WTC11 (cell line): ENCODE measurements around the gene CYP27B1. TPM values are rescaled to one million over a fixed set of nuclear protein-coding genes. Genes with fewer than 3 reads are reported as not detected.
"Not testable (repeated sequence)": the region's sequence is repeated elsewhere in the genome, so short reads cannot be mapped to it uniquely, and the experiment has no call there.

Experiments used
- ATAC-seq: fragments of 200-7000 bp; cut with Tn5 transposase; 2 replicates; pipeline ENCODE4 v1.10.0; 2021; ENCODE audit warnings: mild to moderate bottlenecking, moderate library complexity
- CTCF ChIA-PET: fragments of 300-600 bp; sonication (Branson Sonifier 250); formaldehyde crosslinking; loops from one replicate; lab custom pipeline; 2021; ENCODE audit warnings: antibody characterized with exemption; lab: Charles Lee
- POLR2A ChIA-PET: fragments of 350-600 bp; sonication (Branson Sonifier 250); formaldehyde crosslinking; loops from one replicate; lab custom pipeline; 2021; ENCODE audit warnings: antibody characterized with exemption; lab: Charles Lee
- DNase-seq: peaks from one replicate; pipeline ENCODE4 v3.0.0; 2021; ENCODE audit warnings: low spot score
- H3K27ac Mint-ChIP-seq: 2 replicates; pipeline ENCODE4 v1.8.0; 2021; ENCODE audit warnings: mixed read lengths
- H3K27me3 Mint-ChIP-seq: 2 replicates; pipeline ENCODE4 v1.8.0; 2021; ENCODE audit warnings: low read depth, mild to moderate bottlenecking, moderate library complexity, mixed read lengths
- H3K36me3 Mint-ChIP-seq: 2 replicates; pipeline ENCODE4 v1.8.0; 2021; ENCODE audit warnings: mixed read lengths
- H3K4me1 Mint-ChIP-seq: 2 replicates; pipeline ENCODE4 v1.8.0; 2022; ENCODE audit warnings: mixed read lengths
- H3K4me3 Mint-ChIP-seq: 2 replicates; pipeline ENCODE4 v1.8.0; 2021; ENCODE audit warnings: mild to moderate bottlenecking, moderate library complexity, mixed read lengths
- H3K9me3 Mint-ChIP-seq: 2 replicates; pipeline ENCODE4 v1.8.0; 2021; ENCODE audit warnings: mixed read lengths
- ATF1 ChIP-seq: sonication (generic); formaldehyde crosslinking; IDR thresholded peaks from 2 replicates; pipeline ENCODE4 v1.8.1; 2023; ENCODE audit warnings: mild to moderate bottlenecking, moderate library complexity, missing genetic modification reagents
- ETV6 ChIP-seq: sonication (generic); formaldehyde crosslinking; IDR thresholded peaks from 2 replicates; pipeline ENCODE4 v1.8.1; 2022; ENCODE audit warnings: mild to moderate bottlenecking, missing genetic modification reagents
- GRHL2 ChIP-seq: fragments of 250-450 bp; sonication (Bioruptor Pico); IDR thresholded peaks from 2 replicates; pipeline ENCODE4 v1.8.0; 2022; ENCODE audit warnings: mild to moderate bottlenecking, moderate library complexity; ENCODE audit not compliant: insufficient replicate concordance, severe bottlenecking
- ZNF423 ChIP-seq: fragments of 250-450 bp; sonication (Bioruptor Pico); IDR thresholded peaks from 2 replicates; pipeline ENCODE4 v2.1.2; 2022; ENCODE audit warnings: mild to moderate bottlenecking, moderate library complexity
- total RNA-seq: library from RNA; stranded (reverse); gene quantifications from 3 replicates; pipeline ENCODE4 v1.2.3, GENCODE V29; 2021
- TF ChIP-seq, protein P1 (sequence below): sonication (generic); formaldehyde crosslinking; IDR thresholded peaks from 2 replicates; pipeline ENCODE4 v1.8.0; 2022; ENCODE audit warnings: mild to moderate bottlenecking, missing genetic modification reagents
- TF ChIP-seq, protein P2 (sequence below): sonication (generic); formaldehyde crosslinking; IDR thresholded peaks from 2 replicates; pipeline ENCODE4 v1.8.1; 2023; ENCODE audit warnings: mild to moderate bottlenecking, moderate library complexity, missing genetic modification reagents
- TF ChIP-seq, protein P3 (sequence below): sonication (generic); formaldehyde crosslinking; IDR thresholded peaks from 2 replicates; pipeline ENCODE4 v1.8.0; 2022; ENCODE audit warnings: missing genetic modification reagents
- TF ChIP-seq, protein P4 (sequence below): sonication (generic); formaldehyde crosslinking; IDR thresholded peaks from 2 replicates; pipeline ENCODE4 v1.8.1; 2023; ENCODE audit warnings: mild to moderate bottlenecking, missing genetic modification reagents

CYP27B1 gene
- total RNA-seq, 1 experiment from 2014 or later = 2.1 TPM

DNA sequence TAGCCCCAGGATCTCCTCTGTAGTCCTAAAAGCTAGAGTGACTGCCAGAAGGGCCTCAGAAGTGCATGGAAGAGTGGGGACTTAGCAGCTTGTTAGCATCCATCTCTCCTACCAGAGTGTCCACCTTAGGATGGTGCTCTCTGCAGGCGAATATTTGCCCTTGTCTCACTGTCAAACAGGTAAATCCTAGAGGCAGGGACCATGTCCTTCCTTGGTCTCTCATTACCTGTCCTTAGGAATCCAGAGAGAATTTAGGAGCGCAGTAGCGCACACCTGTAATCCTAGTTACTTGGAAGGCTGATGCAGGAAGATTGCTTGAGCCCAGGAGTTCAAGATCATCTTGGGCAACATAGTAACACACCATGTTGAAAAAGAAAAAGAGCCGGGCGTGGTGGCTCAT lies 49.7 kb downstream of the CYP27B1 start (continued):
- TF ChIP-seq, protein P1, sequence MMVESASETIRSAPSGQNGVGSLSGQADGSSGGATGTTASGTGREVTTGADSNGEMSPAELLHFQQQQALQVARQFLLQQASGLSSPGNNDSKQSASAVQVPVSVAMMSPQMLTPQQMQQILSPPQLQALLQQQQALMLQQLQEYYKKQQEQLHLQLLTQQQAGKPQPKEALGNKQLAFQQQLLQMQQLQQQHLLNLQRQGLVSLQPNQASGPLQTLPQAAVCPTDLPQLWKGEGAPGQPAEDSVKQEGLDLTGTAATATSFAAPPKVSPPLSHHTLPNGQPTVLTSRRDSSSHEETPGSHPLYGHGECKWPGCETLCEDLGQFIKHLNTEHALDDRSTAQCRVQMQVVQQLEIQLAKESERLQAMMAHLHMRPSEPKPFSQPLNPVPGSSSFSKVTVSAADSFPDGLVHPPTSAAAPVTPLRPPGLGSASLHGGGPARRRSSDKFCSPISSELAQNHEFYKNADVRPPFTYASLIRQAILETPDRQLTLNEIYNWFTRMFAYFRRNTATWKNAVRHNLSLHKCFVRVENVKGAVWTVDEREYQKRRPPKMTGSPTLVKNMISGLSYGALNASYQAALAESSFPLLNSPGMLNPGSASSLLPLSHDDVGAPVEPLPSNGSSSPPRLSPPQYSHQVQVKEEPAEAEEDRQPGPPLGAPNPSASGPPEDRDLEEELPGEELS (CRISPR knock-in tag) = no peak
- no peak for TF ChIP-seq ZNF423 (CRISPR knock-in tag)
- TF ChIP-seq, protein P2, sequence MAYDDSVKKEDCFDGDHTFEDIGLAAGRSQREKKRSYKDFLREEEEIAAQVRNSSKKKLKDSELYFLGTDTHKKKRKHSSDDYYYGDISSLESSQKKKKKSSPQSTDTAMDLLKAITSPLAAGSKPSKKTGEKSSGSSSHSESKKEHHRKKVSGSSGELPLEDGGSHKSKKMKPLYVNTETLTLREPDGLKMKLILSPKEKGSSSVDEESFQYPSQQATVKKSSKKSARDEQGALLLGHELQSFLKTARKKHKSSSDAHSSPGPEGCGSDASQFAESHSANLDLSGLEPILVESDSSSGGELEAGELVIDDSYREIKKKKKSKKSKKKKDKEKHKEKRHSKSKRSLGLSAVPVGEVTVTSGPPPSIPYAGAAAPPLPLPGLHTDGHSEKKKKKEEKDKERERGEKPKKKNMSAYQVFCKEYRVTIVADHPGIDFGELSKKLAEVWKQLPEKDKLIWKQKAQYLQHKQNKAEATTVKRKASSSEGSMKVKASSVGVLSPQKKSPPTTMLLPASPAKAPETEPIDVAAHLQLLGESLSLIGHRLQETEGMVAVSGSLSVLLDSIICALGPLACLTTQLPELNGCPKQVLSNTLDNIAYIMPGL (CRISPR knock-in tag) = no peak

DNA sequence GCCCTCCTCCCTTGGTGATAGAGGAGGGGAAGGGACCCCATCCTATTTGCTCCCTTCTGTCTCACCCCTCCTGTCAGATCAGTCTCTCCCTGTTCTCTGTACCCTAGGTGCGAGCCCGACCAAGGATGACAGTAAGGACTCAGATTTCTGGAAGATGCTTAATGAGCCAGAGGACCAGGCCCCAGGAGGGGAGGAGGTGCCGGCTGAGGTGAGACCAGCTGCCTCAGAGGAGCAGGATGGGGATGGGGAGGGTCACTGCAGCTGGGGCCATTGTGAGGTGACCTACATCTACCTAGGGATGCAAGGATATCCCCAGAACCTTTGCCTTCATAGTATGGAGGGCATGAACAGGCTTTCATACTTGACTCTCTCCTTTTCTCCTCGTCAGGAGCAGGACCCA lies 50.6 kb downstream of the CYP27B1 start:
- H3K4me3 Mint-ChIP-seq = no peak overlapping the region
- ChIA-PET CTCF (no interaction called here), POLR2A (no interaction called here)
- H3K36me3 Mint-ChIP-seq = peaks cover 16% of the 10 kb centered on the region
- no peak overlapping the region for H3K27ac Mint-ChIP-seq
- H3K27me3 Mint-ChIP-seq = no peaks in the 10 kb centered on the region
- ATAC-seq = no peak
- TF ChIP-seq ATF1 (CRISPR knock-in tag) (no peak), ETV6 (CRISPR knock-in tag) (no peak)
- peaks cover 7% of the 10 kb centered on the region; the same call in 1 of the 2 replicates for H3K9me3 Mint-ChIP-seq
- H3K4me1 Mint-ChIP-seq = no peaks in the 10 kb centered on the region
- DNase-seq = no peak

DNA sequence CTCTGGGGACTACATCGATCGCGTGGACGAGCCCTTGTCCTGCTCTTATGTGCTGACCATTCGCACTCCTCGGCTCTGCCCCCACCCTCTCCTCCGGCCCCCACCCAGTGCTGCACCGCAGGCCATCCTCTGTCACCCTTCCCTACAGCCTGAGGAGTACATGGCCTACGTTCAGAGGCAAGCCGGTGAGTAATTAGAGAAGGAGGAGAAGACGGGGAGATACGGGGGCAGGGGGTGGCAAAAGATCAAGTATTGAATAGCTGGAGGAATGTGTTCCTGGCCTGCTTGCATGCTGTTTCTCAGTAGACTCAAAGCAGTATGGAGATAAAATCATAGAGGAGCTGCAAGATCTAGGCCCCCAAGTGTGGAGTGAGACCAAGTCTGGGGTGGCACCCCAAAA lies 51.1 kb downstream of the CYP27B1 start:
- H3K36me3 Mint-ChIP-seq = peaks cover 16% of the 10 kb centered on the region
- H3K27ac Mint-ChIP-seq = no peak overlapping the region
- no peaks in the 10 kb centered on the region for H3K27me3 Mint-ChIP-seq
- peaks cover 7% of the 10 kb centered on the region; the same call in 1 of the 2 replicates for H3K9me3 Mint-ChIP-seq
- DNase-seq = no peak
- H3K4me3 Mint-ChIP-seq = no peak overlapping the region
- H3K4me1 Mint-ChIP-seq = no peaks in the 10 kb centered on the region
- TF ChIP-seq, protein P3, sequence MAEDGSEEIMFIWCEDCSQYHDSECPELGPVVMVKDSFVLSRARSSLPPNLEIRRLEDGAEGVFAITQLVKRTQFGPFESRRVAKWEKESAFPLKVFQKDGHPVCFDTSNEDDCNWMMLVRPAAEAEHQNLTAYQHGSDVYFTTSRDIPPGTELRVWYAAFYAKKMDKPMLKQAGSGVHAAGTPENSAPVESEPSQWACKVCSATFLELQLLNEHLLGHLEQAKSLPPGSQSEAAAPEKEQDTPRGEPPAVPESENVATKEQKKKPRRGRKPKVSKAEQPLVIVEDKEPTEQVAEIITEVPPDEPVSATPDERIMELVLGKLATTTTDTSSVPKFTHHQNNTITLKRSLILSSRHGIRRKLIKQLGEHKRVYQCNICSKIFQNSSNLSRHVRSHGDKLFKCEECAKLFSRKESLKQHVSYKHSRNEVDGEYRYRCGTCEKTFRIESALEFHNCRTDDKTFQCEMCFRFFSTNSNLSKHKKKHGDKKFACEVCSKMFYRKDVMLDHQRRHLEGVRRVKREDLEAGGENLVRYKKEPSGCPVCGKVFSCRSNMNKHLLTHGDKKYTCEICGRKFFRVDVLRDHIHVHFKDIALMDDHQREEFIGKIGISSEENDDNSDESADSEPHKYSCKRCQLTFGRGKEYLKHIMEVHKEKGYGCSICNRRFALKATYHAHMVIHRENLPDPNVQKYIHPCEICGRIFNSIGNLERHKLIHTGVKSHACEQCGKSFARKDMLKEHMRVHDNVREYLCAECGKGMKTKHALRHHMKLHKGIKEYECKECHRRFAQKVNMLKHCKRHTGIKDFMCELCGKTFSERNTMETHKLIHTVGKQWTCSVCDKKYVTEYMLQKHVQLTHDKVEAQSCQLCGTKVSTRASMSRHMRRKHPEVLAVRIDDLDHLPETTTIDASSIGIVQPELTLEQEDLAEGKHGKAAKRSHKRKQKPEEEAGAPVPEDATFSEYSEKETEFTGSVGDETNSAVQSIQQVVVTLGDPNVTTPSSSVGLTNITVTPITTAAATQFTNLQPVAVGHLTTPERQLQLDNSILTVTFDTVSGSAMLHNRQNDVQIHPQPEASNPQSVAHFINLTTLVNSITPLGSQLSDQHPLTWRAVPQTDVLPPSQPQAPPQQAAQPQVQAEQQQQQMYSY = no peak
- TF ChIP-seq GRHL2 (CRISPR knock-in tag) = no peak
- TF ChIP-seq, protein P4, sequence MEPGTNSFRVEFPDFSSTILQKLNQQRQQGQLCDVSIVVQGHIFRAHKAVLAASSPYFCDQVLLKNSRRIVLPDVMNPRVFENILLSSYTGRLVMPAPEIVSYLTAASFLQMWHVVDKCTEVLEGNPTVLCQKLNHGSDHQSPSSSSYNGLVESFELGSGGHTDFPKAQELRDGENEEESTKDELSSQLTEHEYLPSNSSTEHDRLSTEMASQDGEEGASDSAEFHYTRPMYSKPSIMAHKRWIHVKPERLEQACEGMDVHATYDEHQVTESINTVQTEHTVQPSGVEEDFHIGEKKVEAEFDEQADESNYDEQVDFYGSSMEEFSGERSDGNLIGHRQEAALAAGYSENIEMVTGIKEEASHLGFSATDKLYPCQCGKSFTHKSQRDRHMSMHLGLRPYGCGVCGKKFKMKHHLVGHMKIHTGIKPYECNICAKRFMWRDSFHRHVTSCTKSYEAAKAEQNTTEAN (CRISPR knock-in tag) = no peak
- TF ChIP-seq, all 79 proteins: peak for 0
- ATAC-seq = no peak
- ChIA-PET CTCF (no interaction called here), POLR2A (no interaction called here)

DNA sequence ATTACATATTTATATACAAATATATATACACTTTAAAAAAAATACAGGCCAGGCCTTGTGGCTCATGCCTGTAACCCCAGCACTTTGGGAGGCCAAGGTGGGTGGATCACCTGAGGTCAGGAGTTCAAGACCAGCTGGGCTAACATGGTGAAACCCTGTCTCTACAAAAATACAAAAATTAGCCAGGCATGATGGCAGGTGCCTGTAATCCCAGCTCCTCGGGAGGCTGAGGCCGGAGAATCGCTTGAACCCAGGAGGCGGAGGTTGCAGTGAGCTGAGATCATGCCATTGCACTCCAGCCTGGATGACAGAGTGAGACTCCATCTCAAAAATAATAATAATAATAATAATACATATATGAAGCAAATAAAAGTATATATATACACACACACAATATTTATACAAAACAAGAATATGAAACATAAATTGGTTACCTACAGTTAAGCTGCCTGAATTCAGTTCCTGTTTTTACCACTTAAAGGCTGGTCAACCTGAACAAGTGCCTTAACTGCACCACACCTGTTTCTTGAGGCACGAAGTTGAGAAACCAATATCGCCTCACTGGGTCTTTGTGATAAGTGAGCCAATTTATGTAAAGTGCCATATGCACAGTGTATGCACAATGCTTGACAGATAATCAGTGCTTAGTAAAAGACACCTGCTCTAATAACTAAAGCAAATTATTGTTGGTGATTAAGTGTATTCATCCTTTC lies 51.7 kb downstream of the CYP27B1 start:
- H3K9me3 Mint-ChIP-seq, H3K27ac Mint-ChIP-seq, H3K4me3 Mint-ChIP-seq, H3K27me3 Mint-ChIP-seq, DNase-seq, H3K4me1 Mint-ChIP-seq, ATAC-seq, CTCF ChIA-PET, POLR2A ChIA-PET: not testable (repeated sequence)
- peaks cover 16% of the 10 kb centered on the region for H3K36me3 Mint-ChIP-seq
